Hematopoietic multipotent progenitor cell treated with erythropoietin and hydrocortisone succinate and interleukin-3 and kit ligand, for 8 days (in vitro differentiated cells): Measurements from ENCODE around the gene COL12A1.
"Not testable (repeated sequence)": the region's sequence is repeated elsewhere in the genome, so short reads cannot be mapped to it uniquely, and the experiment has no call there.

ENCODE experiments used
- DNase-seq: peaks from one replicate; pipeline ENCODE4 v3.0.0-alpha.2; 2015

The COL12A1 gene

GRCh38 chr6:75211920-75212590 is 6.2 kb upstream of the COL12A1 start:
- DNase-seq = no peak

GRCh38 chr6:75210885-75211739 is 5.3 kb upstream of the COL12A1 start:
- DNase-seq = peak; percentile 75

- no peak for DNase-seq
Measured at GRCh38 chr6:75209184-75209723, 3.4 kb upstream of the COL12A1 start.

- DNase-seq = peak; percentile 70
Measured at GRCh38 chr6:75208298-75209183, 2.7 kb upstream of the COL12A1 start.

GRCh38 chr6:75206576-75207342 is 906 bp upstream of the COL12A1 start:
- DNase-seq = no peak

GRCh38 chr6:75204959-75205775 is 686 bp downstream of the COL12A1 start:
- no peak for DNase-seq

GRCh38 chr6:75204217-75204958 is 1.5 kb downstream of the COL12A1 start:
- peak; percentile 33 for DNase-seq

- DNase-seq = no peak
Measured at GRCh38 chr6:75203721-75204120, 2.1 kb downstream of the COL12A1 start.

- no peak for DNase-seq
Measured at GRCh38 chr6:75202676-75203131, 3.1 kb downstream of the COL12A1 start.

- DNase-seq = no peak
Measured at GRCh38 chr6:75201901-75202672, 3.8 kb downstream of the COL12A1 start.

- no peak for DNase-seq
Measured at GRCh38 chr6:75201021-75201420, 4.8 kb downstream of the COL12A1 start.

- no peak for DNase-seq
Measured at GRCh38 chr6:75199889-75200288, 6.0 kb downstream of the COL12A1 start.

- DNase-seq = no peak
Measured at GRCh38 chr6:75196081-75196687, 9.7 kb downstream of the COL12A1 start.

GRCh38 chr6:75188221-75188925 is 17.5 kb downstream of the COL12A1 start:
- DNase-seq = no peak

- DNase-seq = not testable (repeated sequence)
Measured at GRCh38 chr6:75186581-75186980, 19.3 kb downstream of the COL12A1 start.

GRCh38 chr6:75183099-75183541 is 22.7 kb downstream of the COL12A1 start:
- no peak for DNase-seq

GRCh38 chr6:75180864-75181263 is 25.0 kb downstream of the COL12A1 start:
- DNase-seq = no peak

- DNase-seq = no peak
Measured at GRCh38 chr6:75178757-75179156, 27.1 kb downstream of the COL12A1 start.
